ENCODE measurements around the gene CAPN12.

- TF ChIP-seq CTCF (IDR thresholded peaks at IDR 0.05), result no peak
- no peak for TF ChIP-seq POLR2AphosphoS5 (IDR thresholded peaks at IDR 0.05; ENCODE audit: low read depth, low read length)
These were observed 19.5 kb upstream of the CAPN12 start for GRCh38 chr19:38763795-38764220.
